BE2C (cell line): Measurements from ENCODE around the gene PCK2.

ENCODE experiments used
- DNase-seq: peaks from one replicate; pipeline ENCODE4 v3.0.0-alpha.2; 2020
- H3K27me3 ChIP-seq: fragments of 250-450 bp; sonication (Bioruptor Pico); 2 replicates; pipeline ENCODE4 v1.5.1; 2020; ENCODE audit warnings: mild to moderate bottlenecking
- H3K36me3 ChIP-seq: fragments of 250-450 bp; sonication (Bioruptor Pico); 2 replicates; pipeline ENCODE4 v1.5.1; 2020; ENCODE audit warnings: mild to moderate bottlenecking
- H3K4me1 ChIP-seq: fragments of 250-450 bp; sonication (Bioruptor Pico); 2 replicates; pipeline ENCODE4 v1.5.1; 2020
- H3K4me3 ChIP-seq: 2 replicates; pipeline ENCODE4 v1.5.1; 2011; ENCODE audit warnings: low read depth, low read length
- H3K9me3 ChIP-seq: fragments of 250-450 bp; sonication (Bioruptor Pico); 2 replicates; pipeline ENCODE4 v1.5.1; 2020
- TF ChIP-seq, protein P1 (sequence below): IDR thresholded peaks from 2 replicates; pipeline ENCODE4 v1.5.1; 2012; ENCODE audit warnings: mild to moderate bottlenecking, low read depth, low read length

Gene PCK2

DNA sequence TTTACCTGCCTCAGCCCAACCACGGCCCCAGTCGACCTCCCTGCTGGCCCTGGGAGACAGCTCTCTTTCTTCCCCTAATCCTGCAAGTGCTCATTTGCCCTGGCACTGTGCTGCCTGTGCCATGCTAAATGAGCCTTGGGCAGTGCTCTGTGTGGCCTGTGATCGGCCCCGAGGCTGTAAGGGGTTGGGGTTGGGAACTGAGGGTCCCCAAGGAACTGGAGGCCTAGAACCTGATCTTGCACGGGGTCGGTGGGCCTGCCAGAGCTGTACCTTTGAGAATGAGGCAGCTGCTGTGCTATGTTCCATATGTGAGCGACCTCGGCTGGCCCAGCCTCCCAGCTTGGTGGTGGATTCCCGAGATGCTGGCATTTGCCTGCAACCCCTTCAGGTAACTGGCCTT, 56.0 kb downstream of the PCK2 start:
- Histone ChIP-seq H3K27me3 (no peaks in the 10 kb centered on the region), H3K9me3 (no peaks in the 10 kb centered on the region), H3K4me1 (no peaks in the 10 kb centered on the region), H3K36me3 (peaks cover 47% of the 10 kb centered on the region), H3K4me3 (no peak overlapping the region)
- TF ChIP-seq, protein P1, sequence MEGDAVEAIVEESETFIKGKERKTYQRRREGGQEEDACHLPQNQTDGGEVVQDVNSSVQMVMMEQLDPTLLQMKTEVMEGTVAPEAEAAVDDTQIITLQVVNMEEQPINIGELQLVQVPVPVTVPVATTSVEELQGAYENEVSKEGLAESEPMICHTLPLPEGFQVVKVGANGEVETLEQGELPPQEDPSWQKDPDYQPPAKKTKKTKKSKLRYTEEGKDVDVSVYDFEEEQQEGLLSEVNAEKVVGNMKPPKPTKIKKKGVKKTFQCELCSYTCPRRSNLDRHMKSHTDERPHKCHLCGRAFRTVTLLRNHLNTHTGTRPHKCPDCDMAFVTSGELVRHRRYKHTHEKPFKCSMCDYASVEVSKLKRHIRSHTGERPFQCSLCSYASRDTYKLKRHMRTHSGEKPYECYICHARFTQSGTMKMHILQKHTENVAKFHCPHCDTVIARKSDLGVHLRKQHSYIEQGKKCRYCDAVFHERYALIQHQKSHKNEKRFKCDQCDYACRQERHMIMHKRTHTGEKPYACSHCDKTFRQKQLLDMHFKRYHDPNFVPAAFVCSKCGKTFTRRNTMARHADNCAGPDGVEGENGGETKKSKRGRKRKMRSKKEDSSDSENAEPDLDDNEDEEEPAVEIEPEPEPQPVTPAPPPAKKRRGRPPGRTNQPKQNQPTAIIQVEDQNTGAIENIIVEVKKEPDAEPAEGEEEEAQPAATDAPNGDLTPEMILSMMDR = no peak
- DNase-seq = no peak

DNA sequence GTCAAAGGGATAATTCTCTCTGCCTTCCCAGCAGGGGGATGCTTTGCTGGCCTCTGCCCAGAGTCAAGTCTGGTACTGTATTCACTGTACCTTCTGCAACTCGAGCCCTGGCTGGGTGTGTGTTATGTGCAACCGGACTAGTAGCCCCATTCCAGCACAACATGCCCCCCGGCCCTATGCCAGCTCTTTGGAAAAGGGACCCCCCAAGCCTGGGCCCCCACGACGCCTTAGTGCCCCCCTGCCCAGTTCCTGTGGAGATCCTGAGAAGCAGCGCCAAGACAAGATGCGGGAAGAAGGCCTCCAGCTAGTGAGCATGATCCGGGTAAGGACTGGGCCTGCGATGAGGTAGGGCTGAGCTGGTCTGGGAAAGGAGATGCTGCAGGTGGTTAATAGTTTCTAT, 56.5 kb downstream of the PCK2 start:
- peaks cover 52% of the 10 kb centered on the region for H3K36me3 ChIP-seq

DNA sequence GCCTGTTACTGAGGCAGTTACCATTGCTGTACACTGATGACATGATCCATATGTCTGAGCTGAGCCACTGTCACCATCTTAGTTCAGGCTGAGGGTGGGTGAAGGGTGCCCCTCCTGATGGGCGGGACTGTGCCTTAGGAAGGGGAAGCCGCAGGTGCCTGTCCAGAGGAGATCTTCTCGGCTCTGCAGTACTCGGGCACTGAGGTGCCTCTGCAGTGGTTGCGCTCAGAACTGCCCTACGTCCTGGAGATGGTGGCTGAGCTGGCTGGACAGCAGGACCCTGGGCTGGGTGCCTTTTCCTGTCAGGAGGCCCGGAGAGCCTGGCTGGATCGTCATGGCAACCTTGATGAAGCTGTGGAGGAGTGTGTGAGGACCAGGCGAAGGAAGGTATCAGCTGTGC, 56.9 kb downstream of the PCK2 start:
- no peak for DNase-seq
- Histone ChIP-seq H3K27me3 (no peaks in the 10 kb centered on the region), H3K9me3 (no peaks in the 10 kb centered on the region), H3K4me1 (no peaks in the 10 kb centered on the region), H3K36me3 (peaks cover 56% of the 10 kb centered on the region), H3K4me3 (no peak overlapping the region)
- TF ChIP-seq, protein P1 = no peak

More for the DNA sequence above, 56.5 kb downstream of the PCK2 start:
- DNase-seq = no peak
- H3K4me1 ChIP-seq = no peaks in the 10 kb centered on the region
- no peak overlapping the region for H3K4me3 ChIP-seq
- no peaks in the 10 kb centered on the region for H3K9me3 ChIP-seq
- TF ChIP-seq, protein P1 = no peak
- H3K27me3 ChIP-seq = no peaks in the 10 kb centered on the region

DNA sequence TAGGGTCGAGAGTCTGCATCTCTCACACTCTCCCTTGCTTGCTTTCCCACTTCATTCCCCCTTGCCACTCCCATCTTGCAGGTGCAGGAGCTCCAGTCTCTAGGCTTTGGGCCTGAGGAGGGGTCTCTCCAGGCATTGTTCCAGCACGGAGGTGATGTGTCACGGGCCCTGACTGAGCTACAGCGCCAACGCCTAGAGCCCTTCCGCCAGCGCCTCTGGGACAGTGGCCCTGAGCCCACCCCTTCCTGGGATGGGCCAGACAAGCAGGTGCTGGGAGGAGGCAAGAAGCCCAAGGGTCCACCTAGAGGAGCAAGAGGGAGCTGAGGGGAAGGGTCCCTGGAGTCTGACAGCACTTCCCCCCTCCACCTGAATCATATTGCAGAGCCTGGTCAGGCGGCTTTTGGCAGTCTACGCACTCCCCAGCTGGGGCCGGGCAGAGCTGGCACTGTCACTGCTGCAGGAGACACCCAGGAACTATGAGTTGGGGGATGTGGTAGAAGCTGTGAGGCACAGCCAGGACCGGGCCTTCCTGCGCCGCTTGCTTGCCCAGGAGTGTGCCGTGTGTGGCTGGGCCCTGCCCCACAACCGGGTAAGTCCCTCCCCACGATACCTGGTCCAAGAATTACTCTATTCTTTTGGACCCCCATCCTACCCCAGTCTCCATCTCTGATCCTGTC, 57.4 kb downstream of the PCK2 start:
- TF ChIP-seq, protein P1 = no peak
- Histone ChIP-seq H3K27me3 (no peaks in the 10 kb centered on the region), H3K4me3 (no peak overlapping the region), H3K9me3 (no peaks in the 10 kb centered on the region), H3K36me3 (peaks cover 59% of the 10 kb centered on the region), H3K4me1 (no peaks in the 10 kb centered on the region)
- DNase-seq = no peak
